NCI-H1417 (cell line): ENCODE data around the gene KLHL22.
"Not testable (repeated sequence)": the region's sequence is repeated elsewhere in the genome, so short reads cannot be mapped to it uniquely, and the experiment has no call there.

Experiments used
- DNase-seq, 3 experiments: peaks; one replicate each; lab custom pipeline; 2025; lab: John Stamatoyannopoulos, UW

Gene KLHL22

GRCh38 chr22:20494978-20495860, at the start of gene KLHL22:
Gene KLHL22 (minus strand): TSS chr22:20495795. CDS start chr22:20489211, 6,584 bp downstream.
- DNase-seq = peak; percentile 35 to 86 (median 78)

- not testable (repeated sequence) for DNase-seq
Measured at GRCh38 chr22:20545318-20545634, 49.7 kb upstream of the KLHL22 start.

- DNase-seq = no peak
Measured at GRCh38 chr22:20542736-20543135, 47.1 kb upstream of the KLHL22 start.

GRCh38 chr22:20542055-20542454, 46.5 kb upstream of the KLHL22 start:
- no peak for DNase-seq

- not testable (repeated sequence) for DNase-seq
Measured at GRCh38 chr22:20538875-20539274, 43.3 kb upstream of the KLHL22 start.

GRCh38 chr22:20537983-20538382, 42.4 kb upstream of the KLHL22 start:
- DNase-seq = no peak

GRCh38 chr22:20537325-20537756, 41.7 kb upstream of the KLHL22 start:
- DNase-seq = no peak

GRCh38 chr22:20536590-20537324, 41.2 kb upstream of the KLHL22 start:
- DNase-seq = no peak

GRCh38 chr22:20533879-20534265, 38.3 kb upstream of the KLHL22 start:
- no peak for DNase-seq

- no peak for DNase-seq
Measured at GRCh38 chr22:20533095-20533878, 37.7 kb upstream of the KLHL22 start.

GRCh38 chr22:20532256-20532993, 36.8 kb upstream of the KLHL22 start:
- no peak for DNase-seq

- DNase-seq = peak in 1 of 3 experiments; percentile 48
Measured at GRCh38 chr22:20531404-20532201, 36.0 kb upstream of the KLHL22 start.

GRCh38 chr22:20531154-20531403, 35.5 kb upstream of the KLHL22 start:
- no peak for DNase-seq

GRCh38 chr22:20530368-20531153, 35.0 kb upstream of the KLHL22 start:
- DNase-seq = no peak

GRCh38 chr22:20528405-20528978, 32.9 kb upstream of the KLHL22 start:
- no peak for DNase-seq

- no peak for DNase-seq
Measured at GRCh38 chr22:20526628-20527355, 31.2 kb upstream of the KLHL22 start.

GRCh38 chr22:20526305-20526627, 30.7 kb upstream of the KLHL22 start:
- DNase-seq = no peak

- DNase-seq = no peak
Measured at GRCh38 chr22:20525048-20525447, 29.5 kb upstream of the KLHL22 start.

GRCh38 chr22:20524004-20524481, 28.4 kb upstream of the KLHL22 start:
- DNase-seq = peak in 1 of 3 experiments; percentile 5
